Measurements from ENCODE around the gene ALKAL2.
A peak's percentile ranks its signal among the peaks of the same experiment; 100 is the strongest.

ALKAL2 gene

DNA sequence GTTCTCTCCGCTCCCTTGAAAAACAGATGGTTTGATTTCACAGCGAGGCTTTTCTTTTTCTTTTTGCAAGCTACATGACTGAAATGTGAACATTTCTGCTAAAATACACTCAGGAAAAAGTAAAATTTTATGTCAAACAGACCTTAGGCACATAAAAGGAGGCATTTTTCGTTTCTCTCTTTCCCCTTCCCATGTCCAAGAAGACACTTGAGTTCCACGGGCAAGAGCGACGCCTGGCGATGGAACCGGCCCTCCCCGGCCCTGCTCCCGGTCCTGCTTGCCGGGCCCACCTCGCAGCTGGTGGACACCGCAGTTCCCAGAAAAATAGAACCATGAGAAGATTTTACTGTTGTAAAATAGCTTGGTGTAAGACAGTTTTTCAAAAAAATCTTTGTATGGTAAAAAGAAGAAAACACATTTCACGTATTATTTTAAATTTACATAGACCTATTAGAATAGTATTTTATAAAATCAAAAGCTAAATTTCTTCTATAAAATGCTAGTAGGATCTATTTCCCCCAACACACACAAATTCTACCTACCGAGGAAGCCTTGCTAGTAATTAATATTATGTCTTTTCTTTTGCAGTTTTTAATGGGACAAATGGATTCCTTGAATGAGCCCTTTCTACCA is 2.3 kb upstream of the ALKAL2 start:
- DNase-seq (ENCODE audit: low read depth) = peak; percentile 80

DNA sequence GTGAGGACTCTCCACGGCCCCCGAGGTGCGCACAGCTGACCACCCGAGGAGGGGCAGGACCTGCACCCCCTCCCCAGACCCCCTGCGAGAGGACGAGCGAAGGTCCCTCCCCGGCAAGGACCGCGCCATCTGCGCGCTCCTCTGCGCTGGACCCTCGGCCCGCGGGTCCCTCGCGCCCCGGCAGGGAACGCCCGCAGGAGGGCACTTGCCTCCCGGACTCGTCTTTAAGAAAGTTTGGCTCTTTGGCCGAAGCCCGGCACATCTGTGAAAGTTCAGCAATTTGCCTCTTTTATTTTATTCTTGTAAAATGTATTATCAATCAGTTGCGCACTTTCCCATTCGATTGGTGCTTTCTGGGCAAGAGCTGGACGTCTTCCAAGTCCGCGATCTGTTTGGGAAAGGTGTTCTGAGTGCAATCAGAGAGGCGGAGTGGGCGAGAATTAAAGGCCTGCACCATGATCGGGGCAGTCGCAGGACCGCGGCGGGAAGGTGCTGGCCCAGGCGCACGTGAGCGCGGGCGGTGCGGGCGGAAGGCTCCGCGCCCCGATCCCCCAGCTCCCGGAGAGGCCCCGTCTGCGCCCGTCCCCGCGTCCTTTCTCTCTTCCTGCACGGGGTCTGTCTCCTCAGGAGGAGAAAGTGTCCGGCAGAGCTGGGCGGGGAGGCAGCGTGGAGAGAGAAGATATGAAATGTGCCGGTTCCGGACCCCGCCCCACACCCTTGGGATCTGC is 1.6 kb upstream of the ALKAL2 start:
- DNase-seq (ENCODE audit: low read depth) = peak; percentile 11

DNA sequence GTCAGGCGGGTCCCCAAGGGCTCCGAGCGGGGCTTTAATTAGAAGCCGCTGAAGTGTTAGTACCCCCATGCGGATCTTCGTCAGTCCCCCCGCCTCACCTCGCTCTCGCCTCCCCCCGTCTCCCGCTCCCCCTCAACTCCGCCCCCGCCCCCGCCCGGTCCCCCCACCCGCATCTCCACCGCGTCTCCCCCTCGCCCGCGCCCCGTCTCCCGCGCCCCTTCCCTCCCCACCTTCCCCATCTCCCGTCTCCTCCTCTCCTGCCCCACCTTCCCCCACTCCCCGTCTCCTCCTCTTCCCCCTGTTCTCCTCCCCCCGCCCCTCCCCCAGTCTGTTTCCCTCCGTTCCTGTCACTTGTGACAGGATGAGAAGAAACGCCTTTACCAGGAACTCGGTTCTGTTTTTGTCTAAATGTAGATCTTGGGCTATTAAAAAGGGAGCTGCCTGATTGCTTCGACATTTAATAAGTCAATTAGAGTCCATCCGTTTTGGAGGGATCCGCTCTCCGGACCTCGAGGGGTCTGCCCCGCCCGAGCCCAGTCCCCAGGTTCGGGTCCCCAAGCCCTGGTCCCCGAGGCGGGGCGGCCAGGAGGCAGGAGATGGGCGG is 969 bp upstream of the ALKAL2 start:
- no peak for DNase-seq (ENCODE audit: low read depth)

DNA sequence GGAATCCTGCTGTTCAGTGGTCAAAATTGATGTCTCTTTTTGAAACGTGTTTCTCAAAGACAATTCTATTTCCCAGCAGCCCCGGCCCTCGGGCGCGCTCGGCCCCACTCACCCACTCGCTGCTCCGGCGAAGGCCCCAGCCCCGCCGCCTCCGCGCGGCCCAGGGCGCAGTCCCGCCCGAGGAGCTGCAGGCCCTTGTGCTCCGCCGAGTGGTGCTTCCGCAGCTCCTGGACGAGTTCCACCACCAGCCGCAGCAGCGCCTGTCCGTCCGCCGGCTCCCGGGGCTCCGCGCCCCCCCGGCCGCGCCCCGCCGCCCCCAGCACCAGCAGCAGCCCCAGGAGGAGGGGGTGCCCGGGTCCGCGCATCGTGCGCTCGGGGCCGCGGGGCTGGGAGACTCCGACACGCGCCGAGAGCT is 413 bp downstream of the ALKAL2 start:
- peak; percentile 61 for DNase-seq (ENCODE audit: low read depth)

DNA sequence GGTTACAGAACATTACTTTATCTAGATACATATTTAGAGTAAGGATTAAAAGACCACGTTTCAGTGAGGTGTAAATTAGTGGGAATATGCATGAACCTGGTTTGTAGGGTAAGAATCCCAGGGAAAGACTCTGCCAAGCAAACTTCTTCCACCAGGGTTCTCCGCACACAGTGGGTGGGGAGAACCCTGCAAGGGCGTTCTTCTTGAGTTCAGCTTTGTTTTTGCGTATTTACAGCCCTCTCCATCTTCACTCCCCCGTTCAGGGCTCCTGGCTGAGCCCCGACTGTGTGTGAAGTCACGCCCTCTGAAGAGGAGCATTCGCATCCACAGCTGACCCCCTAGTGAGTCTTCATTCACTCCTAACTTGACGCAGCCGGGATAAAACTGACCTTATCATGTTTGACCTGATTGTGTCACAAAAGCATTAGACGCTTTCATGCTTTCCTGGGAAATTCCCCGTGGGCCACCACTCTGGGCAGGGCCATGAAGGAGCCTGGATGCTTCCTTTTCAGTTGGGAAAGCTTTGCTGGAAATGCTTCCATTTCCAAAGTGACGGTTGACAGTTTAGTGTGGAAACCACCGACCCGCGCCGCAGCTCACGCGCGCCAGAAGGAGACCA is 1.0 kb downstream of the ALKAL2 start:
- peak; percentile 15 for DNase-seq (ENCODE audit: low read depth)

DNA sequence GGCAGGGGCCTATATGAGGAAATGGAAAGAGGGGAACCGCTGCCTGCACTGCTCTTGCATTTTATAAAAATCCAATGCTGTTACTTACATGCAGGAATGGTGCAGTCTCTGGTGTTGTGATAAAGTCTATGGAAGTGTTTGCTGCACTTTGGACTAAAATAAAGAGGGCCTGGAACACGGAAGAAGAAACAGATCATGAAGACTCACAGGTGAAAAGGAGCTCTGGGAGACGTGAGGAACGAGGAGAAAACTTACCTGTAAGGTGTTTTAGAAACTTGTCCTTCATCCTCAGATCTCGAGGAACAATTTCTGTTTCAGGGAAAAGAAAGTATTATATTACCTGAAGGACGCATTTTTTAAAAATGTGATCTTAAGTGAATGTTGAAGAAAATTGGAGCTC is 1.9 kb downstream of the ALKAL2 start:
- DNase-seq (ENCODE audit: low read depth) = no peak

DNA sequence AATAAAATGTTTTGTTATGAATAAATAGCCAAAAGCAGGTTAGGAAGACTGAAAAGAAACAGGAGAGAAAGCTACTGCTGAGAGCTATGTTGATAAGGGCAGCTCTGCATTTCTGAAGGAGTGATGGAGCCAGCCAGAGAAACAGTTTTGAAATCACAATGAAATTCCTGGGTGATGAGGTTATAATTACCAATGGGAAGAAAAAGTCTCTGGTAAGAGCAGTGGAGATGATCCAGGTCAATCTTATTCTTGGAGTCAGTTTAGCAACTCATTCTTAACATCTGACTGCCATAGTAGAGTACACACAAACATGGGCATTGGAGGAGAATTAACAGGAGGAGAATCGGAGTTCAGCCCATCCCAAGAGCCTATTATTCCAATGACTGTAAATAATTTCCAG is 2.4 kb downstream of the ALKAL2 start:
- peak; percentile 86 for DNase-seq (ENCODE audit: low read depth)

DNA sequence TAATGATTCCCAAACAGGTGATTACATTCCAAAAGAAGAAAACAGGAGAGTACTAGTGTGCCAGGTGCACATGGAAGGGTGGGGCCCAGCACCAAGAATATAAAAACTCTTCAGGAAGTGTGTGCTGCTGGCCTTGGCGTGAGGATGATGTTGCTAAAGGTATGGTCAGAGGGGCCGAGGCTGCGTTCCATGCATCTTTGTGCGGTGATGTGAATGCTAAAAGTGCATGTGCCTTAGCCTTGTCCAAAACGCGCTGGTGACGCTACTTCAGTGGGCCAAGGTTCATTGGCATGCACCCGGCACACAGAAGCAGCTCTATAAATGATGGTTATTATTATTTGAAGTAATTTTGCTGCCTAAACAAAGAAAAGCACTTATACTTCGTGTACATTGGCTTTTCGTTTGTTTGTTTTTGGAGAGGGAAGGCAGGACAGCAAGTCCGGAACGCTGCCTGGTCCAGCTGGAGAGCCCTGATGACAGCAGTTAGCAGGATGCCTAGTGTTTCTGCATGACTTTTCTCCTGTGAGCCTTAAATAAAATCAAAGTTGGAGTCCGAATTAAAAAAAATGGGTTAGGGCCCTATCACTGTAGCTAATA is 2.9 kb downstream of the ALKAL2 start:
- DNase-seq (ENCODE audit: low read depth) = peak; percentile 21

DNA sequence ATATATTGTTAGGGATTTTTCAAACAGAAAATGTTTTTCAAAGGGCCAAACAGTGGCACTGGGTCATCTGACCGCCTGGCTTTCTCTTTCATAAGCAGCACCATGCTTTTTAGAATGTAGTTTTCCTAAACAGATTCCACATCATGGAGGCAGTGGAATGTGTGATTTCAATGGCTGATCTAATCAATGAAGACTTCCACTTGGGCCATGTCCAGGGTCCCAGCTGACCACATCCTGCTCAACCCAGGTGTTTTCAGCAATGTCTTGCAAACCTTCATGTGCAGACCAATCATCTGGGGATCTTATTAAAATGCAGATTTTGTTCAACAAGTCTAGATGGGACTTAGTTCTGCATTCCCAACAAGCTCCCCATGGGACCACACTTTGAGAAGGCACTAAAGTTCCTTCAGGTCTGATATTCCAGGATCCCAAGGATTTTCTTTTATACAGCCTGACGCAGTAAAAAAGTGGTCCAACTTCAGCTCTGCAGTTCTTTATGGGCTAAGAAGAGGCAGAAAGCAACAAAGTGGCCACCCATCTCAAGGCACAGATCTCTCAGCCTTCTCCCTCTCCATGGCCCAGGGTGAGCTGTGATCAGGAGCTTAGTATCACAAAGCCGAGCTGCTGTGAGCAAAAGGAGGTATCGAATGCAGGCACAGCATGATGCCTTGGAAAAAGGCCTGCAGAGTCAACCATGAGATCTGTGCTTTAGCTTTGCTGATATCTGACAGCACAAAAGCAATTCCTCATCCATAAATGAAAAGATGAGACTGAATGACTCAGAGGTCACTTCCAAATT is 3.7 kb downstream of the ALKAL2 start:
- DNase-seq (ENCODE audit: low read depth) = peak; percentile 15

DNA sequence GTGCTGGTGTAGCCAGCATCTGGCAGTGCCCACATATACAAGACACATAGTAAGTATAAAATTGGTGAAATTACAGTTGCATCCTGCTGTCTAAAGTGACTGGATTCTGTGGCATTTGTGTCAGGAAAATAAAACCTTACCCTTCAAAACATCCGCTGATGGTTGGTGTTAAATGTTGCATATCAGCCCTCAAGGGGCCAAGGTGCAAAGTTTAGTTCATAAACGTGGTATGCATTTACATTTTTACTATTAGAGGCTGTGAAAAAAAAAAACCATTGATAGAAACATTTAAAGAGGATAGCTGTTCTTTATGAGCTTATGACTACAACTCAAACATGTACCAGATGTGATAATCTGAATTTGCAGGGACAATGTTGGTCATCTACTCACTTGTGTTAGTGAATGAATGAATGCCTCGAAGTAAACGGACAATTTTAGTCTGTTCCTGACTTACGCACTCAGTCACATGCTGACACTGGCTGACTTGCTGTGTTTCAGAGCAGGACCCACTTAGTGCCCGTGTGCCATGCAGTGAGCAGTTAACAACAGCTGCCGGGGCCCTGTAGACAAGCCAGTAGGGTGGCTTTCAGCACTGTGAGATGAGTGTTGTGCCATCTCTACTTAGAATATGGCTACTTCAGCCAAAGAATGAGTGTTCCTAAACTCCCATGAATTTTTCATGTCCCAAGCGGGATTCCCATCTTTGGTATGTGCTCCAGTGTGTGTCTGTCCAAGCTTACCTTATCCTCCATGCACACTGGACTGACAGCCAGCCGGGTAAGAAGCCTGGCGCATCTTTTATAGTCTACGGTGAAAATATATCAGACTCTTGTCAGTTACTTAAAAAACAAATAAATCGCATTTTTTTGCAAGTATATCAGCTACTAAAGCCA is 5.3 kb downstream of the ALKAL2 start:
- DNase-seq (ENCODE audit: low read depth) = no peak

DNA sequence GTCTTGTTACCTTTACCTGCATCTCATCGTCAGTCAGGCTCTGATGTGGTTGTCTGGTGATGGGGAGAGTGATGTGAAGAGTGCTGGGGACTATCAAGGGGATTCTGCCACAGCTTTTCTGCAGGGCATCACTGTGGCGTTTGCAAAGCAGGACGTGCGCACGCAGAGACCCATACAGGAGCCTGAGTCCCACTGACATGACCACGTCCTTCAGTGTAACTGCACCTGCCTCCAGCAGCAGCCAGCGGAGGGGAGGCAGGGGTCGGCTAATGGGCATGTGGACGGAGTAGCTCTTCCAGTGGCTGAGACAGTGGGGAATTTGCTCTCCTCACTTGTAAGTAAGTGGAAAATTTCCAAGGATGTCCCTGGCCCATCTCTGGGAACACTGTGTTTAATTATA is 6.5 kb downstream of the ALKAL2 start:
- DNase-seq (ENCODE audit: low read depth) = no peak

DNA sequence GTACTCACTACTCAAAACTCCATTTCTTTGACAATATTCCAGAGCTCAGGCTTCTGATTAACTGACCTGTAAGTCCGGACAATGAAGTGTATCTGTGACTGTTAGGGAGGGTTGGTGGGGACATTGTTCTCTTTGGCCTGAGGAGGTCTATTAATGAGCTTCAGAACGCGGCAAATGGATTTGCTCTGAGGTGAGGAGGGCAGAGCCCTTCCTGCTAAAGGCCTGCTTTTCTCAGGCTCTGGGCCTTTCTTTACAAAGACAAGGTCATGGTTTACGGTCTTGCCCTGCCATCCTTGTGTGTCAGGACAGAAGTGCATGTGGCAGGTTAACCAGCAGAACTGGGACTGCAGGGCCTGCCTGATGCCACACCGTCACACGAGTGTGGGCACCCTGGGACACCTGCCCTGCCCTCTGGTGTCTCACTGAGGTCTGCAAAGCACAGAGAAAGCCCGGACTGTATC is 7.2 kb downstream of the ALKAL2 start:
- DNase-seq (ENCODE audit: low read depth) = no peak

DNA sequence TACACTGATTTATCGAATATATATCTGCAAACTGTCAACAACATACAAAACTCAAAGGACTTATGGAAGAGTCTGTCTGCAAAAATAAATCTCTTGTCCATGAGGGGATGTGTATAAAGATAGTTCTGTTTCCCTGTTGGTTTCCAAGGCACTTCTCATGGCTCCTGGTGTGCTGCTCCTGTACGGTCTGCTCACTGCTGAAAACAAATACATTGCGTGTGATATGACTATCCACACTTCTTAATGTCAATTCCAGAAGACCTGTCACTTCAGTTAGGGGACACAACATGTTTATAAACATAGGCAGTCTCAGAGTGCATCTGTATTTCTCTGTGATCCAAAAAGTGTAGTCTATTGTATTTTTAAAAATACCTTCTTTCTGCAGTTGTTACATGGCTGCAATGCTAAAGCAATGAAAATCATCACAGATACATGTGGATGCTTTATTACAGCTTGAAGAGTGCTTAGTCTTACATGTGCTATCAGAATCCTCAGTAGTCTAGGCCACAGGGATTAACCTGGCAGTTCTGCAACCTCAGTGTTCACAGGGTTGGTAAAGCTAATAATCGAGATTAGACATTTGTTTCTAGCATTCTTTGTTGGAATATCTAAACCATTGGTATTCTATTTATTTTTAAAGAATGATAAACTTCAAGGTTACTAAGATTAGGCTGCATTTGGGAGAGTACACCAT is 7.8 kb downstream of the ALKAL2 start:
- no peak for DNase-seq (ENCODE audit: low read depth)

DNA sequence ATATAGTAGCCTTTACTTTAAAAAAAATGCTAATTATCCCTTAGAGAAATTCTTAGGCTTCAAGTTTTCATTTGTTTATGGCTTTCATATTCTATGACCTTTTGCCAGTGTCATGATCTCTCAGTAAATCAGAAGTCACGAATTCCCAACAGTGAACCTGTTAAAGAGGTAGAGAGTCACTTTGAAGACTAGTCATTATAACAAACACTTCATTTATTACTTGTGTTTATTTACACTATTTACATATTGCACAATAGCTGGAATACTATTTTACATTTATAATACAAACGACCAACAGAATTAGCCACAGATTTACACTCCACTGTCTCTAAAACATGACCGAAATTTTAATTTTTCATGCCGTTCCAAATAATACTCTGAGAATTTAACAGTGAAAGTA is 8.5 kb downstream of the ALKAL2 start:
- DNase-seq (ENCODE audit: low read depth) = no peak

DNA sequence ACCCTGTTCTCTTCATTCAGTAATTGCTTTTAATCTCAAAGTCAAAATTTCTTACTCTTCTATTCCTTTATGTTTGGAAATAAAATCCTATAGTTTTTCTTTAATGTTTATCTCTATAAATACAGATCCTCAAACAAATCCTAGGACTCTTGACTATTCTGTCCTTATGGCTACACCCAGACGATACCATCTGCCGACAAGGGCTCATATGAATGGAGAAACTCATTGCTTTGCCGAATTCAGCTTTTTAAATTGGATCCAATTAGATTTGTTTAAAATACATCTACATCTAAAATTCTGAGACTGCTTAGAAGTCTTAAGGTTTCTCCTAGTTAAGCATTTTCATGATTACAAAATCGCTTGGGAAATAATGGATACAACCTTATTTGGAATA is 9.0 kb downstream of the ALKAL2 start:
- DNase-seq (ENCODE audit: low read depth) = no peak

DNA sequence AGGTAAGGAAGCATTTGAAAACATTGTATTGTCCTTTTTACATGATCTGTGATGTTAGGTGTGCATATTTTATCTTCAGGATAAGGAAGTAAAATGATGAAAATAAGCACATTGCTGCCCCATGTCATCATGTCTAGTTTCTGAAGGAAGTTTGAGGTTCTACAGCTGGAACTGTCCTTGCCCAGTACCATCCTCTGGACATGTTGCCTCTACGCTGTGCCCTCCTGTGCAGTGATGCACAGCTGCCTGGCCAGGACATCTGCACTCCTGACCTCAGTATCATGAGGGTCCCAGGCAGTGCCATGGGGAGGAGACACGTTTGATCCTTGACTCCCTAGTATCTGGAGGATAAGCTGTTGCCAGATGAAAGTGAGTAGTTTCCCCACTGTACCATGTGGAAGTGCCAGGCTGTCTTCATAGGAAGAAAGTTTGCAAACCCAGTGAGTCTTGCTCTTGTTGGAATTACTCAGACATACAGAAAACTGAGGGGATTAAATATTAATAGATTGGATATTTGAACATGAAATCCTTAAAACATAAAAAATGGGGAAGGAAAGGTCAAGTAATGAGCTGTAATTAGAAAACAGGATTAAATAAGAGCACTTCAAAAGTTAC is 9.5 kb downstream of the ALKAL2 start:
- no peak for DNase-seq (ENCODE audit: low read depth)

DNA sequence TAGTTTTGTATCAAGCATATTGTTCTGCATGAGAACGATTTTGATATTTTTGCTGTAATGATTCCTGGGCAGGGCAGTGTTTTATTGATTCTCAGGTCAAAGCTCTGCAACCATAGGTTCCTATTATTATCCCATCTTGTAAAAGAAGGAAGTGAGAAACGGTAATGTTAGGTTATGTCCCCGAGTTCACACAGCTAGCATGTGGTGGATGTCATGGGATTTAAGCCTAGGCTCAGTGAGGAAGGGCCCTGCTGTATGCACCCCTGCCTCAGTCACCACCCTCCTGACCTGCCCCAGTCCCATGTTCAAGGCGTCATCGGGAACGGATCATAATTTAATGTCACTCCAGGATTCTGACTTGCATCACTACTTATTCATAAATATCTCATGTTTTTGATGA is 12.4 kb downstream of the ALKAL2 start:
- DNase-seq (ENCODE audit: low read depth) = no peak

DNA sequence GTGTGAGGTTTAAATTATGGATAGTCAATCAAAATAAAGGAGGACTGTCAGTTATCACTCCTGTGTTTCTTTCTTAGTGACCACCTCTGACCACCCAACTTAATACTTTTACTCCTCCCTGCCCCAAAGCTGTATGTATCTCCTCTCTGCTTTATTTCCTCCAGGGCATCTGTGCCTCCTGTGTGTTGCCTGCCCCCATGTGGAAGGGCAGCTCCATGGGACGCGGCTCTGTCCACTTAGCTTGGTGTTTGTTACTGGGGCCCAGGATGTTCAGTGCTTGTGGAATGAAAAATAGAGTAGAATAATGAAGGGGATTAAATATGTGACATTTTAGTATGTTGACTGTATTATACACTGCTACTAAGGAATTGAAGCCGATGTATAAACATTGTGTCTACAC is 13.4 kb downstream of the ALKAL2 start:
- DNase-seq (ENCODE audit: low read depth) = no peak

DNA sequence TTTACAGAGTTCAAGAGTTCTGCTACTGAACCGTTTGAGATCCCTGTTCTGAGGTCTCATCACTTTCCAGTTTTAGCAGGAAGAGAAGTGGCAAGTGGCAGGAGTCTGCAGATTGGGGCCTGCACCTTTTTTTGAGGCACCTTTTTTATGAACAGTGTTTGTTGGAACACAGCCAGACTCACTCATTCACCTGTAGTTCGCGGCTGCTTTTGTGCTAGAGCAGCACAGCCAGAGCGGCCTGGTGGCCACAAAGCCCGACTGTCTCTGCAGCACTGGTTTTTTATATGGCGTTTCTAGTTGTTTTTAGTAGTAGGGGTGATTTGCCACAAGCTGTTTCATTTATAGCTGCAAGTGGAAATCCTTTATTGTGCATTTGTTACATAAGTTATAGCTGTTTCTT is 14.6 kb downstream of the ALKAL2 start:
- DNase-seq (ENCODE audit: low read depth) = no peak

DNA sequence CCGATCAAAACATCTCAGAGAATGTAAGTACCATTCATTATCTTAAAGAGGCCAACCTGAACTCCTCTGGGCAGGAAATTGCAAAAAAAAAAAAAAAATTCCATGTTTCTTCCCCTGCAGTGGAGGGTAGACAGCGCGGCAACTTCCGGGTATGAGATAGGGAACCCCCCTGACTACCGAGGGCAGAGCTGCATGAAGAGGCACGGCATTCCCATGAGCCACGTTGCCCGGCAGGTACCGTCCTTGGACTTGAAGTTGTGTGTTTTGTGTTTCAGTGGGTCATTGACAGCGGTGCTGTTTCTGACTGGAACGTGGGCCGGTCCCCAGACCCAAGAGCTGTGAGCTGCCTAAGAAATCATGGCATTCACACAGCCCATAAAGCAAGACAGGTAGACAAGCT is 16.0 kb downstream of the ALKAL2 start:
- no peak for DNase-seq (ENCODE audit: low read depth)

Data from iris pigment epithelial cell (primary cell).